Measurements from ENCODE around the gene KATNA1. TPM values are rescaled to one million over a fixed set of nuclear protein-coding genes. Genes with fewer than 3 reads are reported as not detected.

KATNA1 gene
- total RNA-seq, 2 donors from 2014 or later = 11.2 to 15.9 TPM

- no peaks in the 10 kb centered on the region for H3K9me3 ChIP-seq
- H3K27ac ChIP-seq = no peak overlapping the region
- H3K4me3 ChIP-seq = no peak overlapping the region
- H3K27me3 ChIP-seq = no peaks in the 10 kb centered on the region
- H3K36me3 ChIP-seq = peaks cover 25% of the 10 kb centered on the region
- H3K4me1 ChIP-seq = no peaks in the 10 kb centered on the region
- DNase-seq (ENCODE audit: low spot score) = no peak
- no peak for TF ChIP-seq CTCF (IDR thresholded peaks at IDR 0.05)
Measured at GRCh38 chr6:149657441-149657840, 8.9 kb upstream of the KATNA1 start.

GRCh38 chr6:149651056-149651455, 2.5 kb upstream of the KATNA1 start:
- DNase-seq (ENCODE audit: low spot score) = no peak
- no peak for TF ChIP-seq CTCF (IDR thresholded peaks at IDR 0.05)
- H3K27me3 ChIP-seq = no peaks in the 10 kb centered on the region
- no peak overlapping the region for H3K27ac ChIP-seq
- no peaks in the 10 kb centered on the region for H3K9me3 ChIP-seq
- peaks cover 0 to 9% of the 10 kb centered on the region in 2 donors for H3K4me1 ChIP-seq
- no peaks in the 10 kb centered on the region for H3K36me3 ChIP-seq
- H3K4me3 ChIP-seq = no peak overlapping the region

- no peaks in the 10 kb centered on the region for H3K9me3 ChIP-seq
- H3K36me3 ChIP-seq = no peaks in the 10 kb centered on the region
- peak overlapping the region in 1 of 2 donors; percentile 92 for H3K4me3 ChIP-seq
- H3K27ac ChIP-seq = no peak overlapping the region
- peaks cover 0 to 15% of the 10 kb centered on the region in 2 donors for H3K4me1 ChIP-seq
- no peak for DNase-seq (ENCODE audit: low spot score)
- no peak for TF ChIP-seq CTCF (IDR thresholded peaks at IDR 0.05)
- no peaks in the 10 kb centered on the region for H3K27me3 ChIP-seq
Measured at GRCh38 chr6:149646599-149646998, 1.9 kb downstream of the KATNA1 start.

GRCh38 chr6:149642829-149643580, 5.5 kb downstream of the KATNA1 start:
- H3K4me1 ChIP-seq = peaks cover 0 to 15% of the 10 kb centered on the region in 2 donors
- no peaks in the 10 kb centered on the region for H3K9me3 ChIP-seq
- H3K27ac ChIP-seq = no peak overlapping the region
- no peak for TF ChIP-seq CTCF (IDR thresholded peaks at IDR 0.05)
- no peaks in the 10 kb centered on the region for H3K36me3 ChIP-seq
- no peaks in the 10 kb centered on the region for H3K27me3 ChIP-seq
- no peak for DNase-seq (ENCODE audit: low spot score)
- H3K4me3 ChIP-seq = no peak overlapping the region

GRCh38 chr6:149636124-149636523, 12.4 kb downstream of the KATNA1 start:
- no peak for TF ChIP-seq CTCF (IDR thresholded peaks at IDR 0.05)
- no peaks in the 10 kb centered on the region for H3K9me3 ChIP-seq
- H3K4me3 ChIP-seq = no peak overlapping the region
- no peaks in the 10 kb centered on the region for H3K27me3 ChIP-seq
- peaks cover 15% of the 10 kb centered on the region for H3K36me3 ChIP-seq
- DNase-seq (ENCODE audit: low spot score) = no peak
- H3K27ac ChIP-seq = no peak overlapping the region
- no peaks in the 10 kb centered on the region for H3K4me1 ChIP-seq

GRCh38 chr6:149634315-149634714, 14.2 kb downstream of the KATNA1 start:
- Histone ChIP-seq H3K4me1 (no peaks in the 10 kb centered on the region), H3K9me3 (no peaks in the 10 kb centered on the region), H3K4me3 (no peak overlapping the region), H3K27ac (no peak overlapping the region), H3K27me3 (no peaks in the 10 kb centered on the region), H3K36me3 (peaks cover 20% of the 10 kb centered on the region)
- DNase-seq (ENCODE audit: low spot score) = no peak
- TF ChIP-seq CTCF (IDR thresholded peaks at IDR 0.05) = no peak
